ENCODE results near the gene EEFSEC. TPM values are rescaled to one million over a fixed set of nuclear protein-coding genes. Genes with fewer than 3 reads are reported as not detected.

The EEFSEC gene
- total RNA-seq, 1 experiment from 2014 or later: 15.4 TPM

- H3K9me3 ChIP-seq (ENCODE audit: control insufficient read depth, insufficient read depth, low read depth, low read length): no peaks in the 10 kb centered on the region
- ChIA-PET POLR2A (no interaction called here), CTCF (no interaction called here)
- H3K27me3 ChIP-seq (ENCODE audit: control insufficient read depth, insufficient read depth, low read length): no peaks in the 10 kb centered on the region
- no TSS peak for BruUV-seq (replicated peaks)
- intact Hi-C loops (cut with micrococcal nuclease; ENCODE audit: unreplicated experiment) (no loop called here), in situ Hi-C loops (cut with HindIII; ENCODE audit: low pct_unique_long_range_greater_than_20kb, low sequenced_read_pairs) (no loop called here)
- no peaks in the 10 kb centered on the region for H3K4me1 ChIP-seq (ENCODE audit: control insufficient read depth, insufficient read depth, low read length)
- no peak for ATAC-seq
- H3K27ac ChIP-seq (ENCODE audit: low read length): no peak overlapping the region
- TF ChIP-seq TCF7L2 (IDR thresholded peaks at IDR 0.05; ENCODE audit: low read depth, low read length) (no peak), REST (IDR thresholded peaks at IDR 0.05; ENCODE audit: insufficient read depth in 1 of 2, low read depth in 2 of 2, low read length in 1 of 2) (no peak), POLR2AphosphoS5 (IDR thresholded peaks at IDR 0.05; ENCODE audit: low read depth, low read length) (no peak), SIN3A (IDR thresholded peaks at IDR 0.05; ENCODE audit: borderline replicate concordance, insufficient read depth, low read depth, low read length) (no peak), CTCF (IDR thresholded peaks at IDR 0.05) (no peak)
- no peaks in the 10 kb centered on the region for H3K36me3 ChIP-seq (ENCODE audit: control insufficient read depth, insufficient read depth, low read length)
- H3K4me3 ChIP-seq (ENCODE audit: low read depth in 2 of 2, low read length in 2 of 2): no peak overlapping the region
- DNase-seq (ENCODE audit: low read depth, low spot score): no peak
Observed at GRCh38 chr3:128367221-128367620, 213.9 kb downstream of the EEFSEC start.

GRCh38 chr3:128367761-128368160 lies 214.5 kb downstream of the EEFSEC start:
- ATAC-seq (no peak), DNase-seq (ENCODE audit: low read depth, low spot score) (no peak)
- no peak overlapping the region for H3K4me3 ChIP-seq (ENCODE audit: low read depth in 2 of 2, low read length in 2 of 2)
- H3K9me3 ChIP-seq (ENCODE audit: control insufficient read depth, insufficient read depth, low read depth, low read length): no peaks in the 10 kb centered on the region
- H3K27me3 ChIP-seq (ENCODE audit: control insufficient read depth, insufficient read depth, low read length): no peaks in the 10 kb centered on the region
- H3K27ac ChIP-seq (ENCODE audit: low read length): no peak overlapping the region
- intact Hi-C loops (cut with micrococcal nuclease; ENCODE audit: unreplicated experiment): no loop called here
- TF ChIP-seq SIN3A (IDR thresholded peaks at IDR 0.05; ENCODE audit: borderline replicate concordance, insufficient read depth, low read depth, low read length): no peak
- no peak for TF ChIP-seq REST (IDR thresholded peaks at IDR 0.05; ENCODE audit: insufficient read depth in 1 of 2, low read depth in 2 of 2, low read length in 1 of 2)
- no peak for TF ChIP-seq POLR2AphosphoS5 (IDR thresholded peaks at IDR 0.05; ENCODE audit: low read depth, low read length)
- TF ChIP-seq CTCF (IDR thresholded peaks at IDR 0.05): no peak
- in situ Hi-C loops (cut with HindIII; ENCODE audit: low pct_unique_long_range_greater_than_20kb, low sequenced_read_pairs): no loop called here
- ChIA-PET POLR2A (interaction anchor here (0.7 kb wide), 1 partner anchor 100 kb away, joined by 6 read pairs; no protein-coding TSS in a partner anchor), CTCF (no interaction called here)
- BruUV-seq (replicated peaks): no TSS peak
- no peaks in the 10 kb centered on the region for H3K4me1 ChIP-seq (ENCODE audit: control insufficient read depth, insufficient read depth, low read length)
- no peaks in the 10 kb centered on the region for H3K36me3 ChIP-seq (ENCODE audit: control insufficient read depth, insufficient read depth, low read length)

Data from Panc1 (cell line).